ENCODE measurements around the gene BCL7C.
A peak's percentile ranks its signal among the peaks of the same experiment; 100 is the strongest.

The BCL7C gene

DNA sequence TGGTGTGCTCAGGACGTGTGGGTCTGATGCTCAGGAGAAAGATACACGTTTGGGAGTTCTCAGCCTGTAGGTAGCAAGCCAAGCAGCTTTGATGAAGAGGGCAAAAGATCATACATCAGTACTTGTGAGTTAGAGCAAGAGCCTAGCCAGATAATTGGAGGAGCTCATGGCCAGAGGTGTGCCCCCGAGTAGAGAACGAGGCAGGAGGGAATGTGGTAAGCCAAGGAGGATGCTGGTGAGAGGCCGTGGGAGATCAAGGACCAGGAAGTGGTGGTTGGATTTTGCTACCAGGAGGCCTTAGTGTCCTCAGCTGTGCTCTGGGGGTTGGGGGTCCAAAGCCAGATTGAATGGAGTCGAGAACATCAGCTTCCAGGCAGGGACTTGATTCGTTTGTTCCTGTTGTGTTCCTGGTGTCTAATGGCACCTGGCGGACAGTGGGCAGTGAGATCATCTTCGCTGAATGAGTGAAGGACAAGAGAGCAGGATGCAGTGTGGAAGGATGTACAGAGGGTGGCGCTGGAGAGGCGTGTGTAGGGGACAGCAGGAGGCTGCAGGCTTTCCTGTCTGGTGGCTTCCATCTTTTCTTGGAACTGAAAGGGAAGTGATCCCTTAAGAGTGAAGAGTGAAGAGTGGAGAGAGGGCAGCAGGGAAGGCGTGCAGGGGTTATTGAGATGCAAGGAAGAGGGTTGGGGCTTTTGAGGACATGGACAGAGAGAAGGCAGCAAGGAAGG is 41.1 kb upstream of the BCL7C start:
- peak; percentile 83 for DNase-seq (ENCODE audit: extremely low spot score)
- ChIA-PET CTCF (interaction anchor here (0.6 to 1.7 kb wide), 5 partner anchors 9 to 908 kb away, joined by 3 to 5 read pairs (median 4); no protein-coding TSS in a partner anchor), POLR2A (interaction anchor here (1.3 to 1.4 kb wide), 2 partner anchors 10 to 60 kb away, joined by 4 read pairs; no protein-coding TSS in a partner anchor)
- TF ChIP-seq FOXM1 (IDR thresholded peaks at IDR 0.05; ENCODE audit: borderline replicate concordance) (no peak), SP1 (IDR thresholded peaks at IDR 0.05) (no peak), FOXA1 (IDR thresholded peaks at IDR 0.05) (no peak), FOXK2 (IDR thresholded peaks at IDR 0.05) (no peak), BHLHE40 (IDR thresholded peaks at IDR 0.05; ENCODE audit: borderline replicate concordance) (no peak), LEF1 (IDR thresholded peaks at IDR 0.05; ENCODE audit: borderline replicate concordance) (no peak)

DNA sequence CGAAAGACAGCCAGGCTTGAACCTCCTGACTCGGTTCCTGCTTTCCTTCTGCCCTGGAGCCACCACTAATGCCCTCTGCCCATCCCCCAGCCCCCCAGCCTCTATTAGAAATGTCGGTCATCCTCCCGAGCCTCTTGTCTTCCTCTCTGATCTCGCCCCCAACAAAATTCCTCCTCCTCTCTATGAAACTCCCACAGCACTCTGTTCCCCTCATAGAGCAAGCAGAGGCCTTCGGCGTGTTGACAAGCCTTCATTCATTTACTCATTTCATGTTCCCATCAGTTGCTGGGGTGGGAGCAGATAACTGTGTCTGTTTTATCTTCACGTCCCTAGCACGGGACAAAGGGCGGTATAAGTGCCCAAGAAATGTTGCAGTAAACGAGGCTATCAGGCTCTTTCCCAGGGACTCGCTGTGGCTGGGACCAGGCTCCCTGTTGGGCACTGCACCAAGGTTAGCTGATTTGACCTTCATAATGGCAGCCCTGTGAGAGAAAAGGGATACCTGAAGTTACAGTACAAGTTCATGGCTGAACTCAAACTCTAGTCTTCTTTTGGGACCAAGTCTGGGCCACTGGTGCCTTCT is 37.3 kb upstream of the BCL7C start:
- CTCF ChIA-PET: no interaction called here
- DNase-seq (ENCODE audit: extremely low spot score): no peak
- POLR2A ChIA-PET: no interaction called here
- TF ChIP-seq TARDBP (IDR thresholded peaks at IDR 0.05): no peak
- TF ChIP-seq FOXA1 (IDR thresholded peaks at IDR 0.05): no peak
- no peak for TF ChIP-seq L3MBTL2 (conservative IDR thresholded peaks at IDR 0.05)
- TF ChIP-seq ZNF384 (IDR thresholded peaks at IDR 0.05): no peak
- TF ChIP-seq SP1 (IDR thresholded peaks at IDR 0.05): no peak
- TF ChIP-seq NFRKB (IDR thresholded peaks at IDR 0.05): no peak
- TF ChIP-seq FOXK2 (IDR thresholded peaks at IDR 0.05): no peak
- no peak for TF ChIP-seq SUZ12 (IDR thresholded peaks at IDR 0.05)
- no peak for TF ChIP-seq LEF1 (IDR thresholded peaks at IDR 0.05; ENCODE audit: borderline replicate concordance)
- TF ChIP-seq BHLHE40 (IDR thresholded peaks at IDR 0.05; ENCODE audit: borderline replicate concordance): no peak
- no peak for TF ChIP-seq ARNT (IDR thresholded peaks at IDR 0.05)

DNA sequence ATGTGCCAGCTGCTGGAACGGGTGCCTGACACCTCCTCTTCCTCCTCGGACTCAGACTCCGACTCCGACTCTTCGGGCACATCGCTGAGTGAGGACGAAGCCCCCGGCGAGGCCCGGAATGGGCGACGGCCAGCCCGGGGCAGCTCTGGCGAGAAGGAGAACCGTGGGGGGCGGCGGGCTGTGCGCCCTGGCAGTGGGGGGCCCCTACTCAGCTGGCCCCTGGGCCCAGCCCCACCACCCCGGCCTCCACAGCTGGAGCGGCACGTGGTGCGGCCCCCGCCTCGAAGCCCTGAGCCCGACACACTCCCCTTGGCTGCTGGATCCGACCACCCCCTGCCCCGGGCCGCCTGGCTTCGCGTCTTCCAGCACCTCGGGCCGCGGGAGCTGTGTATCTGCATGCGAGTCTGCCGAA is 36.3 kb upstream of the BCL7C start:
- ChIA-PET POLR2A (interaction anchor here (0.7 kb wide), 1 partner anchor 28 kb away, joined by 3 read pairs; no protein-coding TSS in a partner anchor), CTCF (no interaction called here)
- TF ChIP-seq SUZ12 (IDR thresholded peaks at IDR 0.05): no peak
- TF ChIP-seq CTBP1 (IDR thresholded peaks at IDR 0.05; ENCODE audit: borderline replicate concordance): no peak
- TF ChIP-seq ELF4 (IDR thresholded peaks at IDR 0.05): no peak
- TF ChIP-seq NFRKB (IDR thresholded peaks at IDR 0.05): no peak
- TF ChIP-seq SP1 (IDR thresholded peaks at IDR 0.05): no peak
- no peak for TF ChIP-seq FOXK2 (IDR thresholded peaks at IDR 0.05)
- DNase-seq (ENCODE audit: extremely low spot score): no peak

DNA sequence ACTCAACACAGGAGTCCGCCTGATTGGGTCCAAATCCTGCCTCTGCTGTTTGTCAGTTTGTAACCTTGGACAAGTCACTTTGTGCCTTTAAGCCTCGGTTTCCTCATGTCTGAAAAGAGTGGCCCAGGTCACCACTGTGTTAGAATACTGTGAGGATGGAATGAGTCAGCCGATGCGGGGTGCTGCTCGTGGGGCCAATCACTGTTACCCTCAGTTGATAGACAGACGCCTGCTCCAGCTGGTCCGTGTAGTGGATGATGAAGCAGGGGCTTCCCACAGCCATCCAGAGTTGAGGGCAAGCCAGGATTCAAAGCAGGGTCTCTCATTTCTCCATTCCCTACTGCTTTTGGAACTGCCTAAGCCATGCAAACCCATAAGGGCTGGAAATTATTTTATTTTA is 35.3 kb upstream of the BCL7C start:
- TF ChIP-seq CTBP1 (IDR thresholded peaks at IDR 0.05; ENCODE audit: borderline replicate concordance) (no peak), ZNF384 (IDR thresholded peaks at IDR 0.05) (no peak), ELF4 (IDR thresholded peaks at IDR 0.05) (no peak), SP1 (IDR thresholded peaks at IDR 0.05) (no peak), FOXM1 (IDR thresholded peaks at IDR 0.05; ENCODE audit: borderline replicate concordance) (no peak), BHLHE40 (IDR thresholded peaks at IDR 0.05; ENCODE audit: borderline replicate concordance) (no peak), FOXA1 (IDR thresholded peaks at IDR 0.05) (no peak)
- CTCF ChIA-PET: no interaction called here
- POLR2A ChIA-PET: interaction anchor here (0.8 to 1.4 kb wide), 2 partner anchors 12 to 13 kb away, joined by 3 to 5 read pairs; no protein-coding TSS in a partner anchor
- DNase-seq (ENCODE audit: extremely low spot score): no peak

DNA sequence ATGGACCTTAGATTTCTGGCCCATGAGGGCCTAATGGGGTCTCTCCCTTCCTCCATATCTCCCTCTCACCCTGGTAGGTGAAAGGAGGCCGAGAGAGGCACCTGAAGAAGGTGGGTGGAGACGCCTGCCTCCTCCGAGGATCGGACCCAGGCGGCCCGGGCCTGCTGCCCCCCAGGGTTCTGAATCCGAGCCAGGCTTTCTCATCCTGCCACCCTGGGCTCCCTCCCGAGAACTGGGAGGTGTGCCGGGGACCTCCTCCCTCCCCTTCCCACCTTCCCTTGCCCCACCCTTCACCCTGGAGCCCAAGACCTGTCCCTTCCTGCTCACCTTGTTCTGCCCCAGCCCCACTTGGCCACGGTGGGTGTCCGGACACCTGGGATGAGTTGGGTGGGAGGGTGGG is 34.5 kb upstream of the BCL7C start:
- TF ChIP-seq LEF1 (IDR thresholded peaks at IDR 0.05; ENCODE audit: borderline replicate concordance) (no peak), L3MBTL2 (conservative IDR thresholded peaks at IDR 0.05) (no peak), NFRKB (IDR thresholded peaks at IDR 0.05) (no peak), ZNF384 (IDR thresholded peaks at IDR 0.05) (no peak), FOXA1 (IDR thresholded peaks at IDR 0.05) (no peak), ELF4 (IDR thresholded peaks at IDR 0.05) (no peak), TARDBP (IDR thresholded peaks at IDR 0.05) (no peak), ARNT (IDR thresholded peaks at IDR 0.05) (no peak), SUZ12 (IDR thresholded peaks at IDR 0.05) (no peak), CTBP1 (IDR thresholded peaks at IDR 0.05; ENCODE audit: borderline replicate concordance) (no peak), FOXK2 (IDR thresholded peaks at IDR 0.05) (no peak), BHLHE40 (IDR thresholded peaks at IDR 0.05; ENCODE audit: borderline replicate concordance) (no peak), SP1 (IDR thresholded peaks at IDR 0.05) (no peak), HDGF (IDR thresholded peaks at IDR 0.05; ENCODE audit: borderline replicate concordance) (no peak), FOXM1 (IDR thresholded peaks at IDR 0.05; ENCODE audit: borderline replicate concordance) (no peak)
- TF ChIP-seq, protein P1, sequence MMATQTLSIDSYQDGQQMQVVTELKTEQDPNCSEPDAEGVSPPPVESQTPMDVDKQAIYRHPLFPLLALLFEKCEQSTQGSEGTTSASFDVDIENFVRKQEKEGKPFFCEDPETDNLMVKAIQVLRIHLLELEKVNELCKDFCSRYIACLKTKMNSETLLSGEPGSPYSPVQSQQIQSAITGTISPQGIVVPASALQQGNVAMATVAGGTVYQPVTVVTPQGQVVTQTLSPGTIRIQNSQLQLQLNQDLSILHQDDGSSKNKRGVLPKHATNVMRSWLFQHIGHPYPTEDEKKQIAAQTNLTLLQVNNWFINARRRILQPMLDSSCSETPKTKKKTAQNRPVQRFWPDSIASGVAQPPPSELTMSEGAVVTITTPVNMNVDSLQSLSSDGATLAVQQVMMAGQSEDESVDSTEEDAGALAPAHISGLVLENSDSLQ (IDR thresholded peaks at IDR 0.05): no peak
- no peak for DNase-seq (ENCODE audit: extremely low spot score)
- ChIA-PET CTCF (interaction anchor here (1.0 to 1.5 kb wide), 2 partner anchors 9 to 14 kb away, joined by 3 to 6 read pairs; no protein-coding TSS in a partner anchor), POLR2A (interaction anchor here (0.6 to 1.9 kb wide), 5 partner anchors 13 to 142 kb away, joined by 3 to 9 read pairs (median 3); partner anchors contain the start of gene ZNF629)

DNA sequence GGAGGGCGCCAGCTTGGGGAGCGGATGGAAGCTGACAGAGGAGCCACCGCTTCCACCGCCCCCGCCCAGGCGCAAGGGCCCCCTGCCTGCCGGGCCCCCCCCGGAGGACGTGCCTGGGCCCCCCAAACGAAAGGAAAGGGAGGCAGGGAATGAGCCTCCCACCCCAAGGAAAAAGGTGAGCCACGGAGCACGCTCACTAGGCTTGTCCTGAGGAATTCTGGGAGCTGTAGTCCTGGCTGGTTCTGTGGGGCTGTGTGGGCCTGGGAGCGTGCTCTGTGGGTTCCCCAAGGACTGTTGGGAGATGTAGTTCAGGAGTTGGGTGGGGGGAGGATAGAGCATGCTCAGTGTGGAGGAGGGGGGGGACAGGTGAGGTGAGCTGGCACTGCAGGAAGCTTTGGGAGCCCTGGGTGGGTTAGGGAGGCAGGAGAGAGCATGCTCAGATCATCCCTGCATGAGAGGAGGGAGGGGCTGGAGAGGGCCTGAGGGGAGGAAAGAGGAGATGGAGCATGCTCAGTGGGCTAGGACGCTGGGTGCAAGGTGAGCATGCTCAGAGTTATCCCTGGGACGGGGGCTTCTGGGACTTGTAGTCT is 34.0 kb upstream of the BCL7C start:
- ChIA-PET POLR2A (interaction anchor here (0.6 to 2.0 kb wide), 8 partner anchors 13 to 141 kb away, joined by 3 to 9 read pairs (median 4); partner anchors contain the start of genes ORAI3 and ZNF629), CTCF (interaction anchor here (1.0 to 1.5 kb wide), 2 partner anchors 10 to 14 kb away, joined by 3 to 6 read pairs; no protein-coding TSS in a partner anchor)
- TF ChIP-seq ZNF384 (IDR thresholded peaks at IDR 0.05) (no peak), TARDBP (IDR thresholded peaks at IDR 0.05) (no peak), HDGF (IDR thresholded peaks at IDR 0.05; ENCODE audit: borderline replicate concordance) (peak; percentile 64)
- DNase-seq (ENCODE audit: extremely low spot score): peak; percentile 81

Measured in HEK293T (cell line).